Testis (tissue), 3 donors: ENCODE measurements around the gene MARK4. TPM values are rescaled to one million over a fixed set of nuclear protein-coding genes. Genes with fewer than 3 reads are reported as not detected.
"Not testable (repeated sequence)": the region's sequence is repeated elsewhere in the genome, so short reads cannot be mapped to it uniquely, and the experiment has no call there.

Experiments
- DNase-seq: peaks from one replicate; pipeline ENCODE4 v3.0.0-alpha.2; 2019
- H3K27ac ChIP-seq, 2 donors: fragments of 200-600 bp; sonication (generic); one replicate each; pipeline ENCODE4 v1.5.1; 2019
- H3K27me3 ChIP-seq: fragments of 200-600 bp; sonication (generic); one replicate; pipeline ENCODE4 v1.5.1; 2019
- H3K36me3 ChIP-seq: fragments of 200-600 bp; sonication (generic); one replicate; pipeline ENCODE4 v1.5.1; 2017; ENCODE audit warnings: low read depth; ENCODE audit errors: missing control alignments
- H3K4me1 ChIP-seq: fragments of 200-600 bp; sonication (generic); one replicate; pipeline ENCODE4 v1.5.1; 2019
- H3K4me3 ChIP-seq, 2 donors: fragments of 200-600 bp; sonication (generic); one replicate each; pipeline ENCODE4 v1.5.1; 2017 to 2019
- H3K9me3 ChIP-seq: fragments of 200-600 bp; sonication (generic); one replicate; pipeline ENCODE4 v1.5.1; 2017
- CTCF ChIP-seq, 3 experiments: fragments of 450-650 bp in 2 of 3; fragments of 200-600 bp in 1 of 3; sonication (generic) in 1 of 3; IDR thresholded peaks; one replicate each; pipeline ENCODE4 v1.5.1; 2016 to 2019; ENCODE audit warnings: antibody characterized with exemption in 3 of 3, mild to moderate bottlenecking in 2 of 3, moderate library complexity in 1 of 3
- POLR2A ChIP-seq: fragments of 450-650 bp; IDR thresholded peaks from one replicate; pipeline ENCODE4 v1.6.1; 2017; ENCODE audit warnings: antibody characterized with exemption, mild to moderate bottlenecking, moderate library complexity
- WGBS, 2 donors: methylation state at CpG; one replicate each; pipeline ENCODE4 v1.1.5; 2018; 5-methylcytosine and 5-hydroxymethylcytosine counted together
- intact Hi-C: fragments of 100-400 bp; cut with DNase I; formaldehyde crosslinking; loops from one replicate; pipeline ENCODE4 v1.15.1; 2023; ENCODE audit warnings: low total_unique reads
- polyA plus RNA-seq: library from polyadenylated mRNA; stranded (reverse); fragments of 350-450 nt; fragmentation: Illumina TruSeq; extraction: RNeasy Lipid Tissue Mini Kit (QIAGEN cat#74804); gene quantifications from one replicate; pipeline ENCODE4 v1.2.3, GENCODE V29; 2014; ENCODE audit warnings: low read depth, low replicate concordance; ENCODE audit not compliant: insufficient read depth
- total RNA-seq, 2 donors: library from RNA; depleted of rRNA; stranded (reverse); fragments of >200 nt; gene quantifications; one replicate each; pipeline ENCODE4 v1.2.3, GENCODE V29; 2016

MARK4 gene
- total and polyA plus RNA-seq, 3 donors from 2014 or later: 114 to 200 (median 197) TPM

- Histone ChIP-seq H3K27ac (peak overlapping the region in 1 of 2 donors; percentile 24), H3K36me3 (no peaks in the 10 kb centered on the region), H3K4me1 (peaks cover 19% of the 10 kb centered on the region), H3K4me3 (no peak overlapping the region), H3K27me3 (no peaks in the 10 kb centered on the region), H3K9me3 (no peaks in the 10 kb centered on the region)
- DNase-seq: no peak
- 86 to 100% methylated on average over 1 to 11 of the region's 11 CpGs for WGBS, 2 donors
- intact Hi-C loops: no loop called here
- TF ChIP-seq POLR2A: no peak
- no peak for TF ChIP-seq CTCF (IDR thresholded peaks at IDR 0.05)
Measured at GRCh38 chr19:45263013-45263412, 11.9 kb downstream of the MARK4 start.

GRCh38 chr19:45264781-45265317 lies 13.8 kb downstream of the MARK4 start:
- H3K27me3 ChIP-seq: no peaks in the 10 kb centered on the region
- no peaks in the 10 kb centered on the region for H3K9me3 ChIP-seq
- no peak overlapping the region for H3K27ac ChIP-seq
- H3K36me3 ChIP-seq: no peaks in the 10 kb centered on the region
- peaks cover 19% of the 10 kb centered on the region for H3K4me1 ChIP-seq
- intact Hi-C loops: no loop called here
- DNase-seq: no peak
- H3K4me3 ChIP-seq: no peak overlapping the region
- TF ChIP-seq CTCF (IDR thresholded peaks at IDR 0.05) (no peak), POLR2A (no peak)
- WGBS, 2 donors: 89 to 94% methylated on average over 14 to 19 of the region's 19 CpGs

- Histone ChIP-seq H3K4me1 (peaks cover 19% of the 10 kb centered on the region), H3K27me3 (no peaks in the 10 kb centered on the region), H3K4me3 (no peak overlapping the region), H3K27ac (no peak overlapping the region), H3K9me3 (no peaks in the 10 kb centered on the region), H3K36me3 (no peaks in the 10 kb centered on the region)
- 88 to 92% methylated on average over 5 of the region's 5 CpGs for WGBS, 2 donors
- DNase-seq: no peak
- intact Hi-C loops: no loop called here
- TF ChIP-seq POLR2A: no peak
- no peak for TF ChIP-seq CTCF (IDR thresholded peaks at IDR 0.05)
Measured at GRCh38 chr19:45265375-45265774, 14.3 kb downstream of the MARK4 start.

GRCh38 chr19:45267296-45267695 lies 16.2 kb downstream of the MARK4 start:
- intact Hi-C loops: no loop called here
- 92 to 96% methylated on average over 10 to 12 of the region's 12 CpGs for WGBS, 2 donors
- TF ChIP-seq POLR2A: no peak
- no peak for TF ChIP-seq CTCF (IDR thresholded peaks at IDR 0.05)
- Histone ChIP-seq H3K27ac (peak overlapping the region; percentile 14 to 19), H3K27me3 (no peaks in the 10 kb centered on the region), H3K4me1 (peaks cover 18% of the 10 kb centered on the region), H3K9me3 (no peaks in the 10 kb centered on the region), H3K36me3 (no peaks in the 10 kb centered on the region), H3K4me3 (no peak overlapping the region)
- no peak for DNase-seq

- DNase-seq, H3K9me3 ChIP-seq, H3K27me3 ChIP-seq, H3K4me3 ChIP-seq, H3K27ac ChIP-seq, intact Hi-C loops, H3K36me3 ChIP-seq: not testable (repeated sequence)
- WGBS, 2 donors: 83 to 93% methylated on average over 13 of the region's 13 CpGs
- H3K4me1 ChIP-seq: peaks cover 25% of the 10 kb centered on the region
Measured at GRCh38 chr19:45269939-45270338, 18.9 kb downstream of the MARK4 start.
